ENCODE measurements around the gene CNKSR3. TPM values are rescaled to one million over a fixed set of nuclear protein-coding genes. Genes with fewer than 3 reads are reported as not detected.

The CNKSR3 gene
- total RNA-seq, 1 experiment from 2014 or later, result 3.9 TPM

- intact Hi-C loops (cut with micrococcal nuclease), result no loop called here
- H3K9me3 Mint-ChIP-seq (ENCODE audit: unreplicated experiment), result no peaks in the 10 kb centered on the region
- POLR2A ChIA-PET, result no interaction called here
- H3K27ac Mint-ChIP-seq (ENCODE audit: low read depth, unreplicated experiment), result no peak overlapping the region
- H3K27me3 Mint-ChIP-seq (ENCODE audit: insufficient read depth, unreplicated experiment), result peaks cover 11% of the 10 kb centered on the region
- CTCF ChIA-PET, result interaction anchor here (0.6 to 2.2 kb wide), 3 partner anchors 11 to 229 kb away, joined by 3 to 9 read pairs (median 4); no protein-coding TSS in a partner anchor
- H3K4me3 Mint-ChIP-seq (ENCODE audit: unreplicated experiment), result no peak overlapping the region
- H3K36me3 Mint-ChIP-seq (ENCODE audit: insufficient read depth, unreplicated experiment), result no peaks in the 10 kb centered on the region
- no peak for TF ChIP-seq CTCF (IDR thresholded peaks at IDR 0.05; ENCODE audit: unreplicated experiment)
- no TSS peak for BruUV-seq (replicated peaks)
- DNase-seq (ENCODE audit: unreplicated experiment), result no peak
- peaks cover 6% of the 10 kb centered on the region for H3K4me1 Mint-ChIP-seq (ENCODE audit: insufficient read depth, unreplicated experiment)
These were observed 127.7 kb downstream of the CNKSR3 start for GRCh38 chr6:154382740-154383139.

GRCh38 chr6:154381548-154381947, 128.9 kb downstream of the CNKSR3 start:
- intact Hi-C loops (cut with micrococcal nuclease), result no loop called here
- no peak overlapping the region for H3K4me3 Mint-ChIP-seq (ENCODE audit: unreplicated experiment)
- no peak for DNase-seq (ENCODE audit: unreplicated experiment)
- CTCF ChIA-PET, result interaction anchor here (0.8 to 1.3 kb wide), 2 partner anchors 11 to 228 kb away, joined by 3 to 4 read pairs; no protein-coding TSS in a partner anchor
- TF ChIP-seq CTCF (IDR thresholded peaks at IDR 0.05; ENCODE audit: unreplicated experiment), result no peak
- H3K27ac Mint-ChIP-seq (ENCODE audit: low read depth, unreplicated experiment), result no peak overlapping the region
- H3K27me3 Mint-ChIP-seq (ENCODE audit: insufficient read depth, unreplicated experiment), result peaks cover 11% of the 10 kb centered on the region
- no peaks in the 10 kb centered on the region for H3K4me1 Mint-ChIP-seq (ENCODE audit: insufficient read depth, unreplicated experiment)
- no peaks in the 10 kb centered on the region for H3K36me3 Mint-ChIP-seq (ENCODE audit: insufficient read depth, unreplicated experiment)
- BruUV-seq (replicated peaks), result no TSS peak
- no peaks in the 10 kb centered on the region for H3K9me3 Mint-ChIP-seq (ENCODE audit: unreplicated experiment)
- POLR2A ChIA-PET, result no interaction called here

GRCh38 chr6:154380741-154381140, 129.7 kb downstream of the CNKSR3 start:
- H3K27me3 Mint-ChIP-seq (ENCODE audit: insufficient read depth, unreplicated experiment), result peaks cover 8% of the 10 kb centered on the region
- H3K27ac Mint-ChIP-seq (ENCODE audit: low read depth, unreplicated experiment), result no peak overlapping the region
- DNase-seq (ENCODE audit: unreplicated experiment), result no peak
- intact Hi-C loops (cut with micrococcal nuclease), result no loop called here
- ChIA-PET CTCF (interaction anchor here (1.3 kb wide), 1 partner anchor 10 kb away, joined by 4 read pairs; no protein-coding TSS in a partner anchor), POLR2A (no interaction called here)
- no peak overlapping the region for H3K4me3 Mint-ChIP-seq (ENCODE audit: unreplicated experiment)
- no peaks in the 10 kb centered on the region for H3K9me3 Mint-ChIP-seq (ENCODE audit: unreplicated experiment)
- BruUV-seq (replicated peaks), result no TSS peak
- no peaks in the 10 kb centered on the region for H3K4me1 Mint-ChIP-seq (ENCODE audit: insufficient read depth, unreplicated experiment)
- no peak for TF ChIP-seq CTCF (IDR thresholded peaks at IDR 0.05; ENCODE audit: unreplicated experiment)
- no peaks in the 10 kb centered on the region for H3K36me3 Mint-ChIP-seq (ENCODE audit: insufficient read depth, unreplicated experiment)

GRCh38 chr6:154379585-154379984, 130.9 kb downstream of the CNKSR3 start:
- no peaks in the 10 kb centered on the region for H3K36me3 Mint-ChIP-seq (ENCODE audit: insufficient read depth, unreplicated experiment)
- no peaks in the 10 kb centered on the region for H3K4me1 Mint-ChIP-seq (ENCODE audit: insufficient read depth, unreplicated experiment)
- BruUV-seq (replicated peaks), result no TSS peak
- DNase-seq (ENCODE audit: unreplicated experiment), result no peak
- H3K27me3 Mint-ChIP-seq (ENCODE audit: insufficient read depth, unreplicated experiment), result no peaks in the 10 kb centered on the region
- POLR2A ChIA-PET, result no interaction called here
- no peak overlapping the region for H3K4me3 Mint-ChIP-seq (ENCODE audit: unreplicated experiment)
- CTCF ChIA-PET, result interaction anchor here (0.7 kb wide), 1 partner anchor 9 kb away, joined by 3 read pairs; no protein-coding TSS in a partner anchor
- intact Hi-C loops (cut with micrococcal nuclease), result no loop called here
- no peak for TF ChIP-seq CTCF (IDR thresholded peaks at IDR 0.05; ENCODE audit: unreplicated experiment)
- H3K27ac Mint-ChIP-seq (ENCODE audit: low read depth, unreplicated experiment), result no peak overlapping the region
- no peaks in the 10 kb centered on the region for H3K9me3 Mint-ChIP-seq (ENCODE audit: unreplicated experiment)

Measured in MCF 10A (cell line).